Measurements from ENCODE around the gene STMP1. TPM values are rescaled to one million over a fixed set of nuclear protein-coding genes. Genes with fewer than 3 reads are reported as not detected.

STMP1 gene
- total RNA-seq, 1 experiment from 2014 or later: 38.4 TPM

- Mint-ChIP-seq H3K4me3 (no peak overlapping the region), H3K9me3 (no peaks in the 10 kb centered on the region), H3K27me3 (ENCODE audit: low read depth) (peaks cover 3% of the 10 kb centered on the region; the same call in 1 of the 2 replicates), H3K27ac (no peak overlapping the region), H3K36me3 (ENCODE audit: insufficient read depth in 1 of 3, low read depth in 3 of 3) (no peaks in the 10 kb centered on the region), H3K4me1 (peaks cover 23 to 31% of the 10 kb centered on the region in 2 experiments)
- no peaks in the 10 kb centered on the region for H3K79me2 ChIP-seq (ENCODE audit: insufficient read depth, low read length)
- no peak overlapping the region for H2BK120ac ChIP-seq (ENCODE audit: low read depth, low read length, poor library complexity, severe bottlenecking)
- H2BK12ac ChIP-seq (ENCODE audit: insufficient read length, low read depth, low read length): no peak overlapping the region
- no peaks in the 10 kb centered on the region for H3K9me3 ChIP-seq (ENCODE audit: control insufficient read depth, low read depth, low read length)
- peaks cover 2% of the 10 kb centered on the region; the same call in 1 of the 2 replicates for H3K4me1 ChIP-seq (ENCODE audit: insufficient read depth, low read length)
- no peak overlapping the region for H2BK15ac ChIP-seq (ENCODE audit: low read depth, low read length)
- no peaks in the 10 kb centered on the region for H3K23me2 ChIP-seq (ENCODE audit: insufficient read length, low read depth, low read length, poor library complexity, severe bottlenecking)
- no peak overlapping the region for H3K27ac ChIP-seq (ENCODE audit: insufficient read length, low read depth, low read length)
- H3K23ac ChIP-seq (ENCODE audit: insufficient read length, low read depth, low read length): no peak overlapping the region
- no peak for DNase-seq
- no peaks in the 10 kb centered on the region for H4K20me1 ChIP-seq (ENCODE audit: control insufficient read depth, insufficient read depth, insufficient read length)
- H3T11ph ChIP-seq (ENCODE audit: low read length): no peak overlapping the region
- H2BK20ac ChIP-seq (ENCODE audit: low read depth, low read length, poor library complexity, severe bottlenecking): no peak overlapping the region
- no peak overlapping the region for H3K4me2 ChIP-seq (ENCODE audit: insufficient read depth, insufficient read length, low read length)
- no peak overlapping the region for H2BK5ac ChIP-seq (ENCODE audit: insufficient read length, low read length)
- no peak for TF ChIP-seq CTCF (conservative IDR thresholded peaks at IDR 0.05)
- no peak overlapping the region for H4K8ac ChIP-seq (replicated peaks; ENCODE audit: insufficient read length, low read depth, low read length)
- H2AK5ac ChIP-seq (ENCODE audit: insufficient read length, low read length): no peak overlapping the region
- no peaks in the 10 kb centered on the region for H3K79me1 ChIP-seq (ENCODE audit: insufficient read depth, low read depth, low read length, poor library complexity, severe bottlenecking)
- no peak overlapping the region for H2AFZ ChIP-seq (ENCODE audit: low read length)
- H3K14ac ChIP-seq (ENCODE audit: insufficient read depth, low read length): no peak overlapping the region
- H3K56ac ChIP-seq (ENCODE audit: insufficient read length, low read depth, low read length): no peak overlapping the region
- no peak overlapping the region for H4K91ac ChIP-seq (ENCODE audit: insufficient read length, low read depth, low read length)
- H4K5ac ChIP-seq (ENCODE audit: insufficient read length, low read depth, low read length): no peak overlapping the region
- H3K27me3 ChIP-seq (ENCODE audit: insufficient read depth, low read length): no peaks in the 10 kb centered on the region
- H3K18ac ChIP-seq (ENCODE audit: insufficient read length, low read depth, low read length): no peak overlapping the region
- H3K4ac ChIP-seq (ENCODE audit: low read depth, low read length): no peak overlapping the region
- no CpG with 5 or more reads among the region's 7 CpGs for WGBS (ENCODE audit: extremely low coverage, insufficient read length, low lambda C conversion rate)
- H3K9ac ChIP-seq (ENCODE audit: extremely low read depth, insufficient read length, low read length): no peak overlapping the region
These were observed 61.1 kb downstream of the STMP1 start for GRCh38 chr7:135723411-135723810.

Other genes with a start within 250 kb of the STMP1 start
- gene CNOT4, start 152.4 kb upstream of the STMP1 start, total RNA-seq (2021): 23.5 and 27.4 TPM in 2 replicates
- gene NUP205, start 104.6 kb upstream of the STMP1 start, total RNA-seq (2021): 148 and 158 TPM in 2 replicates
- gene SLC13A4, start 65.7 kb downstream of the STMP1 start, total RNA-seq (2021): 2.0 and 3.5 TPM in 2 replicates
- gene FAM180A, start 86.3 kb downstream of the STMP1 start, total RNA-seq (2021): not detected in 2 replicates

Data from H9 (cell line).